Measurements from ENCODE around the gene FSD1. TPM values are rescaled to one million over a fixed set of nuclear protein-coding genes. Genes with fewer than 3 reads are reported as not detected.
"Not testable (repeated sequence)": the region's sequence is repeated elsewhere in the genome, so short reads cannot be mapped to it uniquely, and the experiment has no call there.

Gene FSD1
- total RNA-seq, 2 experiments from 2014 or later: 7.8 to 8.1 TPM

DNA sequence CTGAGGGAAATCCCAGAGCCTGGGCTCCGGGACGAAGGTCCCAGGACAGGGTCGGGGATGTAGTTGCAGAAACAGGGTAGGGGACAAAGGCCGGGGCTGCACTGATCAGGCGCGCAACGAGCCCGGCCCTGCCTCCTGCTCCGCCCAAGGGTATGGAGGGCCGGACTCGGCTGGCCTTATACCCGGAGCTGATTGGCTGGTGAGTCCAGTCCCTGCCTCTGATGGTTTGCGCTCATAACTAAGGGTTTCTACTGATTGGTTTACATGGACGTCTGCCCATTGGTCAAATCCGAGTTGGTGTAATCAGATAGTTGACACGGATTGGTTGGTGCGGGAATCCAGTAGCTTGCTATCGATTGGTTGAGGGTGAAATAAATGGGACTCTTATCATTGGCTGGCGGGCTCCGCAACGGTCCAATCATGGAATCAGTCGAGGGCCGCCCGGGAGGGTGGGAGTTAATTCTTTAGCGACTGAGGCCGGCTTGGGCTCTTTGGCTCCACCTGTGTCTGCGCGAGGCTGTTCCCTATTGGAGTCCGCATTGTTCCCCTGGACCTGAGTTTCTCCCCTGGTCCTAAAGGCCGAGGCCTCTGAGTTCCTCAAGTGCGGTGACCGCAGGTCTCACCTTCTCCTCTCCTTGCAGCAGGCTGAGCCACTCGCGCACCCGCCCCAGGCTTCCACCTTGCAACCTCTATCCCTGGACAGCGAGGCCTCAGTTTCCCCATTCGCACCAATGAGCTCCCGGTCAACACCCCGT, 38.4 kb downstream of the FSD1 start:
- POLR2A ChIA-PET: interaction anchor here (0.7 to 2.3 kb wide), 10 partner anchors 9 to 129 kb away, joined by 3 to 16 read pairs (median 5); partner anchors contain the start of genes CHAF1A, FSD1, HDGFL2 and YJU2
- Mint-ChIP-seq H3K36me3 (peaks cover 7% of the 10 kb centered on the region), H3K27ac (peak overlapping the region; percentile 88), H3K4me3 (peak overlapping the region; percentile 89), H3K9me3 (no peaks in the 10 kb centered on the region), H3K4me1 (ENCODE audit: low read depth) (peaks cover 24% of the 10 kb centered on the region), H3K27me3 (no peaks in the 10 kb centered on the region)
- CTCF ChIA-PET: interaction anchor here (0.6 to 3.8 kb wide), 14 partner anchors 9 to 448 kb away, joined by 3 to 46 read pairs (median 5); partner anchors contain the start of genes CHAF1A, SH3GL1 and YJU2
- intact Hi-C loops (cut with micrococcal nuclease): loop anchor here (1.0 to 2.0 kb wide), 5 partner anchors 14 to 128 kb away; partner anchors contain the start of genes CHAF1A and YJU2
- DNase-seq: peak; percentile 96

DNA sequence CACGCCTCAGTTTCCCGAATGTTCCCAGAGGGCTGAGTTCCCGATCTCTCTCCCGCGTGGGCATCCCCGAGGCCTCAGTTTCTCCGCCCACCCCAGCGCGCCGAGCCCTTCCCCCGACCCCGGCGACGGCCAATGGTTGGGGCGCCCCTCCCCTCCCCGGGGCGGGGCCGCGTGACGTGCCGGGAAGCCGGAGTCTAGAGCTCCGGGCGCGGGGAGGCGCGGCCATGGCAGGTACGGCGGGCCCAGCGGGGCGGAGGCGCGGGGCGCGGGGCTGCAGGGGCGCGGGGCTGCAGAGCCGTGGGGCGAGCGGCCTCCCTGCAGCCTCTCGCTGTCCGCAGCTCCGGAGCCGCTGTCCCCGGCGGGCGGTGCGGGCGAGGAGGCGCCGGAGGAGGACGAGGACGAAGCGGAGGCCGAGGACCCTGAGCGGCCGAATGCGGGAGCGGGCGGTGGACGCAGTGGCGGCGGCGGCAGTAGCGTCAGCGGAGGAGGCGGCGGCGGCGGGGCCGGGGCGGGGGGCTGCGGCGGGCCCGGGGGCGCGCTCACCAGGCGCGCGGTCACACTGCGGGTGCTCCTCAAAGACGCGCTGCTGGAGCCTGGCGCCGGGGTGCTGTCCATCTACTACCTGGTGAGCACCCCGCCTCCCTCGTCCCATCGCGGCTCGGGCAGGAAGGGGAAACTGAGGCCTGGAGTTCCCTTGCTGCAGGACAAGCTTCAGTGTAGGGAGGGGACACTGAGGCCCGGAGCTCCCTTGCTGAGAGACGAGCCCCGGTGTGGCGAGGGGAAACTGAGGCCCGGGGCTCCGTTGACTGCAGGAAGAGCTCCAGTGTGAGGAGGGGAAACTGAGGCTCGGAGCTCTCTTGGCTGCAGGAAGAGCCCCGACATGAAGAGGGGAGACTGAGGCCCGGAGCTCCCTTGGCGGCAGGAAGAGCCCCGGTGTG, 39.2 kb downstream of the FSD1 start, which contains the start of gene MPND:
Gene MPND, plus strand, starts transcription at position 193 of the 938 bp plus-strand sequence. Its CDS starts 32 bp downstream, at position 225.
- CTCF ChIA-PET: interaction anchor here (1.0 to 3.8 kb wide), 12 partner anchors 9 to 182 kb away, joined by 3 to 46 read pairs (median 7); partner anchors contain the start of genes CHAF1A, SH3GL1 and YJU2
- intact Hi-C loops (cut with micrococcal nuclease): loop anchor here (1.0 to 2.0 kb wide), 2 partner anchors 15 to 127 kb away; no protein-coding TSS in a partner anchor
- Mint-ChIP-seq H3K9me3 (no peaks in the 10 kb centered on the region), H3K4me1 (ENCODE audit: low read depth) (peaks cover 17% of the 10 kb centered on the region), H3K27me3 (no peaks in the 10 kb centered on the region), H3K4me3 (peak within 1 kb of the TSS; percentile 89), H3K36me3 (peaks cover 8% of the 10 kb centered on the region), H3K27ac (peak within 1 kb of the TSS; percentile 88)
- peak; percentile 94 for DNase-seq
- POLR2A ChIA-PET: interaction anchor here (0.9 to 2.3 kb wide), 12 partner anchors 9 to 128 kb away, joined by 3 to 16 read pairs (median 4); partner anchors contain the start of genes CHAF1A, EBI3, FSD1 and HDGFL2

DNA sequence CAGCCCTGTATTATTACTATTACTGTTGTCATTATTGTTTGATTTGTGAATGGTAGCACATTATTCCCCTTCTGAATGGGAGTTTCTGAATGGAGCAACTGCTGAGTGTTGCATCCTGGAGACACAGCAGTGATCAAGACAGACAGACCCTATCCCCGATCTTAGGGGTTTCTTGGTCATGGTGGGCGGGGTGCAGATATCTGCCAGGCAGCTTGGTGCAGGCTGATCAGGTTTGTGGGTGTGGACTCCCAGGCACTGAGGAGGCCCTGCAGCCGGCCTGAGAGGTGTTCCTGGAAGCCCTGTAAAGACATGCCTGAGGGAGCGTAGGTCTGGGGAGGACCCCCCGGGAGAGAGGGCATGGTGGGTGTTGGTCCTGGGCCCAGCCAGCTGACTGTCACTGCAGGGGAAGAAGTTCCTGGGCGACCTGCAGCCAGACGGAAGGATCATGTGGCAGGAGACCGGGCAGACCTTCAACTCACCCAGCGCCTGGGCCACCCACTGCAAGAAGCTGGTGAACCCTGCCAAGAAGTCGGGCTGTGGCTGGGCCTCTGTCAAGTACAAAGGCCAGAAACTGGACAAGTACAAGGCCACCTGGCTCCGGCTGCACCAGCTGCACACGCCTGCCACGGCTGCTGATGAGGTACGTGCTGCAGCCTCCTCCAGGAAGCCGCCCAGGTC, 41.1 kb downstream of the FSD1 start:
- H3K4me3 Mint-ChIP-seq: peak overlapping the region; percentile 29
- ChIA-PET POLR2A (no interaction called here), CTCF (interaction anchor here (1.1 to 2.0 kb wide), 3 partner anchors 55 to 78 kb away, joined by 3 to 8 read pairs (median 3); partner anchors contain the start of gene SH3GL1)
- no peaks in the 10 kb centered on the region for H3K27me3 Mint-ChIP-seq
- peaks cover 8% of the 10 kb centered on the region for H3K36me3 Mint-ChIP-seq
- no peak for DNase-seq
- peaks cover 10% of the 10 kb centered on the region for H3K4me1 Mint-ChIP-seq (ENCODE audit: low read depth)
- H3K27ac Mint-ChIP-seq: no peak overlapping the region
- H3K9me3 Mint-ChIP-seq: no peaks in the 10 kb centered on the region
- intact Hi-C loops (cut with micrococcal nuclease): no loop called here

DNA sequence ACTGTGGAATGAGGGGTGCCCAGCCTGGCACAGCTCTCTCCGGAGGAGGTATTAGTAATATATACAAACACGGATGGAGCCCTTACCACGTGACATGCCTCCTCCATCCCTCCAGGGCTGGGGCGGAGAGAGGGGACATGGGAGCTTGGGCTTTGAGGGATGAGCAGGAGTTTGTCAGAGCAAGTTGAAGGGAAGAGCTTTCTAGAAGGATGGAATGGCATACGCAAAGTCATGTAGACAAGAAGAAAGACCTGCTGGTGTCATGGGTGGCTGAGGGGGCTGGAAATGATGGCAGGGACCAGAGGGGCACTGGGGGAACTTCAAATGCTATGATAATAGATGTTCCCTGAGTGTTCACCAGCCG, 41.6 kb downstream of the FSD1 start:
- POLR2A ChIA-PET: interaction anchor here (0.6 kb wide), 1 partner anchor 1334 kb away, joined by 3 read pairs; no protein-coding TSS in a partner anchor

DNA sequence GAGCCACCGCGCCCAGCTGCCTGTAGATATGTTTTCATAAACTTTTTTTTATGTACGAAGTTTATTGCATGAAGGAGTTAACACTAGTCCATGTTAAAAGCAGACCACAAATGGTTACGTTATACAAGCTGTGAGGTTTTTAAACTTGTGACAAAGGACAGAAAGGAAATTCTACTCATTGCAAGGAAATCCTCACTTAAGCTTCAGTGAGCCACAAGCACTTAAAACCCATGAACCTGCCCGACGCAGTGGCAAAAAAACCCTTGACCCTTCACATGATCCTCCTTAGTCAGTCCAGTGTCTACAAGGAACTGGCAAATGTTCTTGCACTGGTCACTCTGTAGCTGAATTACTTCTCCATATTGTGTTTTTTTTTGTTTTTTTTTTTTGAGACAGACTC, 43.1 kb downstream of the FSD1 start:
- peaks cover 6% of the 10 kb centered on the region for H3K4me1 Mint-ChIP-seq (ENCODE audit: low read depth)
- H3K27me3 Mint-ChIP-seq: no peaks in the 10 kb centered on the region
- POLR2A ChIA-PET: no interaction called here
- no peak for DNase-seq
- CTCF ChIA-PET: interaction anchor here (1.1 to 2.0 kb wide), 2 partner anchors 80 kb away, joined by 4 to 8 read pairs; no protein-coding TSS in a partner anchor
- no peak overlapping the region for H3K27ac Mint-ChIP-seq
- peaks cover 8% of the 10 kb centered on the region for H3K36me3 Mint-ChIP-seq
- H3K4me3 Mint-ChIP-seq: no peak overlapping the region
- intact Hi-C loops (cut with micrococcal nuclease): no loop called here
- no peaks in the 10 kb centered on the region for H3K9me3 Mint-ChIP-seq

More for the DNA sequence above, 41.6 kb downstream of the FSD1 start:
- no peaks in the 10 kb centered on the region for H3K9me3 Mint-ChIP-seq
- no peak overlapping the region for H3K27ac Mint-ChIP-seq
- H3K4me3 Mint-ChIP-seq: no peak overlapping the region
- intact Hi-C loops (cut with micrococcal nuclease): no loop called here
- H3K4me1 Mint-ChIP-seq (ENCODE audit: low read depth): peaks cover 10% of the 10 kb centered on the region
- H3K36me3 Mint-ChIP-seq: peaks cover 8% of the 10 kb centered on the region
- no peak for DNase-seq
- H3K27me3 Mint-ChIP-seq: no peaks in the 10 kb centered on the region
- CTCF ChIA-PET: interaction anchor here (1.1 to 2.0 kb wide), 2 partner anchors 54 to 79 kb away, joined by 3 to 8 read pairs; partner anchors contain the start of gene SH3GL1

DNA sequence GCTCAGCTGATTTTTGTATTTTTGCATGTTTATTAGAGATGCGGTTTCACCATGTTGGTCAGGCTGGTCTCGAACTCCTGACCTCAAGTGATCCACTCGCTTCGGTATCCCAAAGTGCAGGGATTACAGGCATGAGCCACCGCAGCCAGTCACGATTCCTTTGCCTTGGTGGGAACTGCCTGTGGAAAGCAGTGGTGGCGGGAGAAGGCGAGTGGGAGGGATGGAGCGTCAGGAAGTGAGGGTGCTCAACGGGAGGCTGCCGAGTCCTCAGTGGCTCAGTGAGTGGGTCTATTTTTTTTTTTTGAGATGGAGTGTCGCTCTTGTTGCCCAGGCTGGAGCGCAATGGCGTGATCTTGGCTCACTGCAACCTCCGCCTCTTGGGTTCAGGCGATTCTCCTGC, 44.8 kb downstream of the FSD1 start:
- not testable (repeated sequence) for H3K4me1 Mint-ChIP-seq (ENCODE audit: low read depth); H3K27me3 Mint-ChIP-seq; H3K27ac Mint-ChIP-seq

DNA sequence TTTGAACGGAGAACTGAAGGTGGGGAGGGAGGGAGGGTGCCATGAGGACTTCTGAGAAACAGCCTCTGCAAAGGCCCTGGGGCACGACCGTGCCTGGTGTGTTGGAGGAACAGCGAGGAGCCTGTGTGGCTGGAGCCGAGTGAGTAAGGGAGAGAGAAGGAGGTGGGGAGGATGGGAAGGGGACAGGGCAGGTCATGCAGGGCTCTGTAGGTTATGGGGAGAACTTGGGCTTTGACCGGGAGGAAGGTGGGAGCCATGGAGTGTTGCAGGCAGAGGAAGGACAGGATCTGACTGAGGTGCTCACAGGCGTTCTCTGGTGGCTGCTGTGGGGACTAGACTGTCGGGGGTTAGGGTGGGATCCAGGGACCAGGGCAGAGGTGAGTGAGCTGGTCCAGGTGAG, 45.7 kb downstream of the FSD1 start:
- peaks cover 4% of the 10 kb centered on the region for H3K4me1 Mint-ChIP-seq (ENCODE audit: low read depth)

More for the DNA sequence above, 44.8 kb downstream of the FSD1 start:
- DNase-seq; H3K9me3 Mint-ChIP-seq; H3K4me3 Mint-ChIP-seq; H3K36me3 Mint-ChIP-seq; POLR2A ChIA-PET; intact Hi-C loops (cut with micrococcal nuclease); CTCF ChIA-PET: not testable (repeated sequence)

DNA sequence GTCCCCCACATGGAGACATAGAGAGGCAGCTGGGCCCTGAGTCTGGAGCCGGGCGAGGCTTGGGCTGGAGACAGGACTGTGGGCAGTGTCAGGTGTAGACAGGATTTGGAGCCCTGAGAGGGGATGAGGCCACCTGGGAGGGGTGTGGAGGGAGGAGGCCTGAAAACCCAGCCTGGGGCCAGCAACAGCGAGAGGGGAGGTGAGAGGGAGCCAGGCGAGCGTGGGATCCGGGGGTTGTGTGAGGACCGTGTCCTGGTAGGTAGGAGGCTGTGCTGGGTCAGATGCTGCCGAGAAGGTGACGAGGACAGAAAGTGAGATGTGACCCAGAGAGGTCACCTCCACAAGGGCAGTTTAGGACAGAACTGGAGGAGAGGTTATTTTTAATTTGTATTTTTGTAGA, 46.3 kb downstream of the FSD1 start:
- no peaks in the 10 kb centered on the region for H3K4me1 Mint-ChIP-seq (ENCODE audit: low read depth)
- H3K27ac Mint-ChIP-seq: no peak overlapping the region
- no peaks in the 10 kb centered on the region for H3K27me3 Mint-ChIP-seq
- intact Hi-C loops (cut with micrococcal nuclease): no loop called here
- H3K36me3 Mint-ChIP-seq: peaks cover 8% of the 10 kb centered on the region
- ChIA-PET CTCF (no interaction called here), POLR2A (no interaction called here)
- H3K9me3 Mint-ChIP-seq: no peaks in the 10 kb centered on the region
- no peak for DNase-seq
- H3K4me3 Mint-ChIP-seq: no peak overlapping the region

More for the DNA sequence above, 45.7 kb downstream of the FSD1 start:
- Mint-ChIP-seq H3K4me3 (no peak overlapping the region), H3K27me3 (no peaks in the 10 kb centered on the region), H3K36me3 (peaks cover 8% of the 10 kb centered on the region), H3K9me3 (no peaks in the 10 kb centered on the region), H3K27ac (peak overlapping the region; percentile 38)
- DNase-seq: no peak
- CTCF ChIA-PET: no interaction called here
- POLR2A ChIA-PET: no interaction called here
- intact Hi-C loops (cut with micrococcal nuclease): no loop called here

DNA sequence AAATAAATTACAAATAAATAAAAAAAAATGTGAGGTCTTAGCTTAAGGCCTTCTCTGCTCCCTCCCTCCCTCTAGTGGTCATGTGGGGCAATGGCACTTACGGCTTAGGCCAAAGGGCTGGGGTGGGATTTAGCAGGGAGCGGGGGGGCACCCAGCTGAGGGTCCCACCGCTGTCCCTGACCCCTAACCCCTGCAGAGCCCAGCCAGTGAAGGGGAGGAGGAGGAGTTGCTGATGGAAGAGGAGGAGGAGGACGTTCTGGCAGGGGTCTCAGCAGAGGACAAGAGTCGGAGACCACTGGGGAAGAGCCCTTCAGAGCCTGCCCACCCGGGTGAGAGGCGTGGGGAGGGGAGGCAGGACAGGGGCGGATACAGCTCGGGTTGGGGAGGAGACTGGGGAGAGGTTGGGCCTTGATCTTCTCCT, 48.3 kb downstream of the FSD1 start:
- Mint-ChIP-seq H3K27me3 (no peaks in the 10 kb centered on the region), H3K4me1 (ENCODE audit: low read depth) (no peaks in the 10 kb centered on the region), H3K27ac (no peak overlapping the region), H3K36me3 (peaks cover 1% of the 10 kb centered on the region), H3K9me3 (no peaks in the 10 kb centered on the region), H3K4me3 (no peak overlapping the region)
- ChIA-PET CTCF (interaction anchor here (0.6 to 4.6 kb wide), 40 partner anchors 8 to 362 kb away, joined by 3 to 93 read pairs (median 4); partner anchors contain the start of genes CHAF1A, EBI3, MPND and SH3GL1), POLR2A (interaction anchor here (2.2 kb wide), 1 partner anchor 9 kb away, joined by 16 read pairs; the partner anchor contains the start of gene MPND)
- intact Hi-C loops (cut with micrococcal nuclease): loop anchor here (1.0 kb wide), 1 partner anchor 85 kb away; no protein-coding TSS in a partner anchor
- DNase-seq: peak; percentile 61

DNA sequence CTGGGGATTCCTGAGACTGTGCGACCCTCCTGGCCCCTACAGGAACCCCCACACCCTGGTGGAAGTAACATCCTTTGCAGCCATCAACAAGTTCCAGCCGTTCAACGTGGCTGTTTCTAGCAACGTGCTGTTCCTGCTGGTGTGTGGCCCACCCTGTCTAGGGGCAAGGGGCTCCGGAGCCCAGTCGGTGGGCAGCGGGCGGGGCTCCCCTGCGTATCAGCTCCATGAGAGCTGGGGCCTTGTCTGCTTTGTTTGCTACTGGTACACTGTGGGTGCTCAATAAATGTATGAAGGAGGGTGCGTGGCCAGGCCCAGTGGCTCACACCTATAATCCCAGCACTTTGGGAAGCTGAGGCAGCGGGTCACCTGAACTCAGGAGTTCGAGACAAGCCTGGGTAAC, 49.9 kb downstream of the FSD1 start:
- H3K9me3 Mint-ChIP-seq: no peaks in the 10 kb centered on the region
- H3K4me3 Mint-ChIP-seq: no peak overlapping the region
- ChIA-PET POLR2A (interaction anchor here (0.6 kb wide), 1 partner anchor 111 kb away, joined by 3 read pairs; no protein-coding TSS in a partner anchor), CTCF (interaction anchor here (0.6 to 4.6 kb wide), 4 partner anchors 11 to 86 kb away, joined by 3 to 93 read pairs (median 24); partner anchors contain the start of gene MPND)
- intact Hi-C loops (cut with micrococcal nuclease): no loop called here
- H3K27me3 Mint-ChIP-seq: no peaks in the 10 kb centered on the region
- H3K36me3 Mint-ChIP-seq: peaks cover 2% of the 10 kb centered on the region
- H3K4me1 Mint-ChIP-seq (ENCODE audit: low read depth): no peaks in the 10 kb centered on the region
- no peak overlapping the region for H3K27ac Mint-ChIP-seq
- no peak for DNase-seq

DNA sequence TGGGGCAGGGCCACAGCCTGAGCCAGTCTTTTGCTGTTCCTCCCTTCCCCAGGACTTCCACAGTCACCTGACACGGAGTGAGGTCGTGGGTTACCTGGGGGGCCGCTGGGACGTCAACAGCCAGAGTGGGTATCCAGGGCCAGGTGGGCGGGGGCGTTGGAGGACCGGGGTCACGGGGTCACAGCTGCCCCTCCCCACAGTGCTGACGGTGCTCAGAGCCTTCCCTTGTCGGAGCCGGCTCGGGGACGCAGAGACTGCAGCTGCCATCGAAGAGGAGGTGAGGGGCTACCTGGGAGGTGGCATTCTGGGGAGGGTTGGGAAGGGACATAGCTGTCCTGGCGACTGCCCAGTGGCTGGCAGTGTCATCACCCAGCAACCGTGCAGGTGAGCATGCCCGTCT, 50.5 kb downstream of the FSD1 start:
- Mint-ChIP-seq H3K4me1 (ENCODE audit: low read depth) (no peaks in the 10 kb centered on the region), H3K27ac (no peak overlapping the region), H3K27me3 (no peaks in the 10 kb centered on the region), H3K9me3 (no peaks in the 10 kb centered on the region), H3K4me3 (no peak overlapping the region), H3K36me3 (peaks cover 2% of the 10 kb centered on the region)
- CTCF ChIA-PET: interaction anchor here (0.6 to 4.6 kb wide), 3 partner anchors 14 to 87 kb away, joined by 3 to 93 read pairs (median 3); no protein-coding TSS in a partner anchor
- intact Hi-C loops (cut with micrococcal nuclease): no loop called here
- no peak for DNase-seq
- POLR2A ChIA-PET: interaction anchor here (0.6 to 0.8 kb wide), 2 partner anchors 115 to 186 kb away, joined by 3 to 5 read pairs; no protein-coding TSS in a partner anchor

Data from activated CD4-positive, alpha-beta memory T cell treated with anti-CD3 and anti-CD28 coated beads for 36 hours (primary cell).